Activated naive CD8-positive, alpha-beta T cell treated with anti-CD3 and anti-CD28 coated beads, Interleukin-2, amount 50 U/mL, for 16 hours (primary cell): ENCODE data around the gene DNAJB1.
"Not testable (repeated sequence)": the region's sequence is repeated elsewhere in the genome, so short reads cannot be mapped to it uniquely, and the experiment has no call there.

Experiments used
- DNase-seq: peaks from one replicate; pipeline ENCODE4 v3.0.0-alpha.2; 2020; ENCODE audit warnings: low read depth, low spot score

Gene DNAJB1

DNA sequence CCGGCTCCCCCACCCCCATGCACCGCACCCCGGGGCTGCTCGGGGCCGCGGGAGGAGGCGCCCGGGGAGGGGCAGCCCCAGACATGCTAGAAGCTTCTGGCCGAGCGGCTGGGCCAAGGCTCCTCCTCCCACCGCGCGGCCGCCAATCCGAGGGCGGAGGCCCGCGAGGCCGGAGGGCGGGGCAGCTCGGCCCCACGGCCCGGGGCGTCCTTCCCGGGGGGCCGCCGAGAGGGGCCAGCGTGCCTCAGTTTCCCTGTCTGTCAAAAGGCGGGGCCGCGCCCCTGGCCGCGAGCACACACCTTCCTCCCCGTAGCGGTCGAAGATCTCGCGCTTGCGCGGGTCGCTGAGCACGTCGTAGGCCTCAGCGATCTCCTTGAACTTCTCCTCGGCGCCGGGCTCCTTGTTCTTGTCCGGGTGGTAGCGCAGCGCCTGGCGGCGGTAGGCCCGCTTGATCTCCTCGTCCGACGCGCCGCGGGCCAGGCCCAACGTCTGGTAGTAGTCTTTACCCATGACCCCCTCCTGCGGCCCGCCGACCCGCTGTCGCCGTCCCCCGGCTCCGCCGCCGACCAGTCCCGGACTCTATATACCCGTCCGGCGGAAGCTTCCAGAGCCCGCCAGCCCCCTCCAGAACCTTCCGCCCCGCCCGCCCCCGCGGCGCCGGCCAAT is at the start of gene DNAJB1:
Gene DNAJB1 (minus strand): TSS at position 558 of the 666 bp plus-strand sequence. CDS start 48 bp downstream, at position 510.
- DNase-seq: no peak

GRCh38 chr19:14567079-14567478 is 48.9 kb upstream of the DNAJB1 start:
- no peak for DNase-seq

DNA sequence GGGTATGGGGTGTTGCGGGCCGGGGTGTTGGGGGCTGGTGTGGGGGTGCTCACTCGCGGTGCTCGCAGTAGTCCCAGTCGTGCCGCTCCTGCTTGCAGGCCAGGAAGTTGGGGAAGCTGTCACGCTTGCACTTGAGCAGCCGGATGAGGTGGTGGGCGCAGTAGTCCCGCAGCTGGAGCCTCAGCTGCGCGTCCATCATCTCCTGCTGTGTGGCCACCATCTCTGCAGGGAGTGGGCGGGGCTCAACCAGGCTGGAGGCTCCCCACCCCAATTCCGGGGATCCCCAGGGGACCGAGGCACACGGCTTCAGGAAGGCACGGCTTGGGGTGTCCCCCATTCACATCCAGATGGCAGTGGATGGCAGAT is 48.5 kb upstream of the DNAJB1 start:
- no peak for DNase-seq

- DNase-seq: no peak
These were observed 47.8 kb upstream of the DNAJB1 start for GRCh38 chr19:14565765-14566711.

DNA sequence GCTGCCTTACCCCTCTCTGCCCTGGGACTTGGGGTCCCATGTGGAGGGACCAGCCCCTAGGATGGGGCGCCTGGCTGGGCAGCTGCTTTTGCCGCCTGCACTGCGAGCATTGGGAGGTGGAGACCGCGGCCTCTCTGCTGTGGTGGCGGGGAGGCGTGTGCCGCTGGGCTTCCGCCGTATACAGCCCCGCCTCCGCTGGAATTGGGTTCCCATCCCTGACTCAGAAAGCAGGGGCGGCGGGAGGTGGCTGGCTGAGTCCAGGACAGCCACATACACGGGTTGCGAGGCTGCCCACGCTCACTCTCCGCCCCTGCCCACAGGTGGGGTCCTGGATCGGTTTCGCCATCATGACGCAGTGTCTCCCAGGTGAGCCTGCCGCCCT is 47.1 kb upstream of the DNAJB1 start:
- DNase-seq: no peak

DNA sequence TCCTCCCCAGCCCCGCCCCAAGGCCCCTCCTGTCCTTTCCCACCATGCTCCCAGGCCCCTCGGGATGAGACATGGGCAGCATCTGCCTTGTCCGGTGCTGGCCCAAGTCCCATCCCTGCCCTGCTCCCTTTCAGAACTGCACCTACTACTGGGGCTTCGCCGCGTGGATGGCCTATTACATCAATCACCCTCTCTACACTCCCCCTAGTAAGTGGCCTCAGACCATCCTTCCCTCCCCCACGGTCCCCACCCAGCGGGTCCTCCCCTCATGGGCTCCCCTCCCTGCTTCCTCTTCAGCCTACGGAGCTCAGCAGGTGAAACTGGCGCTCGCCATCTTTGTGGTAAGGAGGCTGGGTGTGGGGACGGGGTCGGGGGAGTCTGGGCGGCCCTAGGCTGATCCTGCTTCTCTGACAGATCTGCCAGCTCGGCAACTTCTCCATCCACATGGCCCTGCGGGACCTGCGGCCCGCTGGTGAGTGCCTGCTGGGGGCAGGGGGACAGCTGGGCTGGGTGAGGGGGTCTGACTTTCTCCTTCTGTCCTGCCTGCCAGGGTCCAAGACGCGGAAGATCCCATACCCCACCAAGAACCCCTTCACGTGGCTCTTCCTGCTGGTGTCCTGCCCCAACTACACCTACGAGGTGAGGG is 46.6 kb upstream of the DNAJB1 start:
- not testable (repeated sequence) for DNase-seq

GRCh38 chr19:14563989-14564651 is 45.9 kb upstream of the DNAJB1 start:
- no peak for DNase-seq

DNA sequence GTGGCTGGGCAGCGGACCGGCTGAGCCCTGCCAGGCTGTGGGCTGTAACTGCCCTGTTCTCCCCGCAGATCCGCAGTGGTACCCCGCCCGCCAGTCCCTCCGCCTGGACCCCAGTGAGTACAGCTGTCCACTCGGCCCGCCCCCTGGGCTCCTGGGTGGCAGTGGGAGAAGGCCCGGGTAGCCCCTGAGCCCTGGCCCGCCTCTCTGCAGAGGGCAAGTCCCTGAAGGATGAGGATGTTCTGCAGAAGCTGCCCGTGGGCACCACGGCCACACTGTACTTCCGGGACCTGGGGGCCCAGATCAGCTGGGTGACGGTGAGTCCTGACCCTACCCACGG is 45.4 kb upstream of the DNAJB1 start:
- no peak for DNase-seq

DNA sequence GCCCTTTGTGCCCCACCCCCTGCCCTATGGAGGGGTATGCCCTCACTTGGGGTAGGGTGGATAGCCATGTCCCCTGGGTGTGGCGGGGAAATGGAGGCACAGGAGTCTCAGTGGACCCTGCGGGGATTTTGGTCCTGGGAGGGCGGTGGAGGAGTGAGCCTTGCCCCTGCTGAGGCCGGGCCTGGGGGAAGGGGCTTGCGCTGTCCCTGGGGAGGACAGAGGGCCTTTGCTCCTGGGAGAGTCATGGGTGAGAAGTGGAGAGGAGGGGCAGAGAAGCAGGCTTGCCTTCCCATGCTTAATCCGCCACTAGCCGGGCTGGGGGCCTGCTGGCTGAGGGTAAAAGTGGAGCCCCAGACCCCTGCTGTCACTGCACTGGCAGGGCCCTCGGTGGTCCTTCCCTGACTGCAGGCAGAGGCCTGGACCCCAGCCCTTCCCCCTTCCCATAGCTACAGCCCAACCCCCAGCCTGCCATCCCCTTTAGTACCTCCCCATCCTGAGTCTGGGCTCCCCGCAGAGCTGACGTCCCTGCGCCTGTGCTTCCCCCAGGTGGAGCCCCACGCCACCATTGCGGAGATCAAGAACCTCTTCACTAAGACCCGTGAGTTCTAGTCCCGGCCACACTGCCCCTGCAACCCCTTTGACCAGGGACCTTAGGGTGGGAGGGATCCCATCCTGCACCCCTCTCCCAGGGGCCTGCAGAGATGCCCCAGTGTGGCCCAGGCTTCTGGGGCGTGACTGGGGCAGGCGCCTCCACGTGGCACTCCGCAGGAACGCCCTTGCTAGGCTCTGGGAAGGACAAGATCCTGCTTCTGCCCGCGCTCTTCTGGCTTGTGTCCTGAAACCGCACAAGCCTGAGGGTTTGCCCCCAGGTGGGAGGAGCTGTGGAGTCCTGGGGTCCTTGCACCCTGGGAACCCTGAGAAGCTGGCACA is 44.7 kb upstream of the DNAJB1 start:
- DNase-seq: no peak

DNA sequence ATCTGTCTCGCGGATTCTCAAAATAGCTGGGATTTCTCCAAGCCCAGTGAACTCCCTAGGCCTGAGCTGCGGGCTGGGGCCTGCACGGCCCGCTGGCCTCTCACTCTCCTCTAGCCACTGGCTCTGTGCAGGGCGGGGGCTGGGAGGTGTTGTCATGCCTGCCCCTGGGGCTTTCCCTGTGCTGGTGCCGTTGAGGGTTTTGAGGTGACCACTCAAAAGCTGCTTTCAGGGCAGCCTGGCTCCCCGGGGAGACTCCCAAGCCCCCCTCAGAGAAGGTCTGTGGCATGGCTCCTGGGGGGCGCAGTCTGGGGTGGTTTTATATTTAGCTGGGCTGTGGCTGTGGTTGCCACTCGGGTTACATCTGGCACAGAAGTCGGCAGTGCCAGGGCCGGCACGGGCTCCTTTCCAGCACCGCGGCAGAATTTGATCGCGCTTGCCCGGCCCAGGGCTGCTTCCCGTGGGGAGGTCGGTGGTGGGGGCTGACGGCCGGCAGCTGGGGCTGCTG is 43.7 kb upstream of the DNAJB1 start:
- DNase-seq: no peak

DNA sequence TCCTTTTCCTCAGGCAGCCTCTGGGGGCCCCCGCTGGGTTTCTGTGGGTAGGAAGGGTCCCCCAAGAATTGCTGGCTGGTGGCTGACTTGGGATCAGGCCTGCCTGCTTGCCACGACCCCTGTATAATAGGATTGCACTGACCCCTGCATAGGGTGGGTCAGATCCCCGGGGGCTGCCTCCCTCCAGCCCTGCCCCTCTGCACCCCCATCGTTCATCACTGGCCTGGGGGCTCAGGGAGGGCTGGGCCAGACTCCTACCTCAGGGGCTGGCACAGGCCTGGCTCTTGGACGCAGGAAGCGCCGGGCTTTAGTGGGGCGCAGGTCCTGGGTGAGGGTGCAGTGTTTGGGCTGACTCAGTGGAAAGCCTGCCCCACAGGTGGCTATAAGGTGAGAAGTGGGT is 43.1 kb upstream of the DNAJB1 start:
- no peak for DNase-seq

- no peak for DNase-seq
These were observed 42.5 kb upstream of the DNAJB1 start for GRCh38 chr19:14560776-14561108.

DNA sequence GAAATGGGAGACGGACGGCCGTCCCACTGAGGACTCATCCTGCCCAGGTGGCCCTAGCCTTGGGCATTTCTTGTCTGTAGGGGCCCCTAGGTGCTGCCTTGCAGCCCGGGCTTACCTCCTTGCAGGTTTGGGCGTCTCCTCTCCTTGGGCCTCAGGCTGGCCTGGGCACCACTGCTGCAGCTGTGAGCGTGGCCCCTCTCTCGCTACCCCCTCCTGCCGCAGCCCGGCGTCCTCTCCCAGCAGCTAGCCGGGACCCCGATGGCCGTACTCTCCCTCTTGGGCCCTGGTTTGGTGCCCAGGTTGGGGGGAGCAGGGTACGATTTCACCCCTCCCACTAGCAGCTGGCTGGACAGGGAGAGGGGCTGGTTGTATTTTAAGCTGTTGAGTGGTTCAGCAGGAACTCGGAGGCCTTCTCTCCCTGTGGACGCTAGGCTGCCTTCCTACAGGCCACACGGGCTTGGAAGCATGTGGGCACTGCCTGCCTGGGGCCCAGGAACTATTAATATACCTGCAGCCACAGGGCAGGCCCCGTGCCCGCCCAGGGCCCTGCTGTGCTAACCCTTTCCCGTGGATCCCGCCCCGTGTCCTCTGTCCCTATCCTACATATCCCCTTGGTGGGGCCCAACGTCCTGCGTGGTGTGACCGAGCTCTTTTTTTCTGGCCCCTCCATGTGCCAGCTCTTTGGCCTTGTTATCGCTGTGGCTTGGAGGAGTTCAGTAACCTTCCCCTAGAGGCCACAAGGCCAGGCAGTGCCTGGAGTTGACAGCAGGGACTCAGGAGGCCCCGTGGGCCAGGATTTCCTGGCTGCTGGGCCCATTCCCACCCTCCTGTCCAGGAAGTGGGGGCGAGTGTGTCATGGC is 41.9 kb upstream of the DNAJB1 start:
- DNase-seq: no peak

- no peak for DNase-seq
These were observed 40.3 kb upstream of the DNAJB1 start for GRCh38 chr19:14558370-14559066.

DNA sequence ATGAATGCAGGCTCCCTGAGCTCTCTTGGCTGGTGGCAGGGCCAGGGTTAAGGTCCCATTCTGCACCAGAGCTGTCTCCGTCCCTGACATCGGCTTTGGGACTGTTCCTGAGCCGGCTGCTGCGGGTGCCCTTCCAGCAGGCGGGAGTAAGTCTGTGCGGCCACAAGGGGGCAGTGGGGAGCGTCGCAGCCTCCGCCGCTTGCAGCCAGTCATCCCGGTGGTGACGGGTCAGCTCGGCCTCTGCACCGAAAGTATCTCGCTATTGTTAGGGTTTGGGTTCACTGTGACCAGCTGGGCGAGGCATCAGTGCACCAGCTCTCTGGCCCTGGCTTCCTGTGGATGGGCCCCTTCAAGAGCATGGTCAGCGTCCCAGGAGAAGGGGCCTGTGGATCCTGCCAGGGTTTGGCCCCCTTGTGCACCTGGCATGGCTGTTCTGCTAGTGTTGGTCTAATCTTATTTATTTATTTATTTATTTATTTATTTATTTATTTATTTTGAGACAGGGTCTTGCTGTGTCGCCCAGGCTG is 38.5 kb upstream of the DNAJB1 start:
- peak; percentile 40 for DNase-seq

- no peak for DNase-seq
These were observed 37.9 kb upstream of the DNAJB1 start for GRCh38 chr19:14555918-14556661.

DNA sequence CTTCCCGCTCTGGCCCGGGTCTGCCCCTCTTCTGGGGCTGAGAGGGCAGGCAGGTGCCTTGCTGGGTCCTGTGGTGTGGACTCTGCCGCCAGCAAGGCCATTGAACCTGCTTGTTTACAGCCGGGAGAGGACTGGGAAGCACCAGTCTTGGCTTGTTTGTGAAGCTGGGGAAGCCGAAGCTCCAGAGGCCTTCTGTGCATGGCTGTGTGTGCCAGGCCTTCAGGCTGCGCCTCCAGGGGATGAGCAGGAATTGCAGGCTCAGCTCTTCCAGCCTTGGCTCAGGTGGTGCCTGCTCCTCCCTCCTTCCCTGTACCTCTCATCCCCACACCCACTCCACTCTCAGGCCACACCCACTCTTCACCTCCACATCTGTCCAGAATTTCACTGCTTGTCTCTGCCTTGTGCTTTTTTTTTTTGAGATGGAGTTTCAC is 36.2 kb upstream of the DNAJB1 start:
- no peak for DNase-seq

DNA sequence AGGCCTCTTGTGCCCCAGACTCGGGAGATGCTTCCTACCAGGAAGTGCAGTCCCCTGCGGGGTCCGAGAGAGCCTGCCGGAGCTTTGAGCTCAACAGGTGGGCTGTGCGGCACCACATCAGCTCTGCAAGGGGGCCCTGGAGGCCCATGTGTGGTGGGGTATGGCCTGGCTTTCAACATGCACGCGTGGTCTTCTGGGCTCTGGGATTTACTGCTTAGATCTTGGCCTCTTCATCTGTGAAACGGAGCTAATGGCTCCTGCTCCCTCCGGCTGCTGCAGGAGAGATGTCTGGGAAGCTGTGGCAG is 35.7 kb upstream of the DNAJB1 start:
- DNase-seq: no peak
